CD4-positive, alpha-beta memory T cell (primary cell): ENCODE measurements around the gene IGSF6. TPM values are rescaled to one million over a fixed set of nuclear protein-coding genes. Genes with fewer than 3 reads are reported as not detected.

Experiments used
- CTCF ChIA-PET: fragments of 350-600 bp; sonication (Branson Sonifier 250); formaldehyde crosslinking; loops from one replicate; lab custom pipeline; 2021; ENCODE audit warnings: inconsistent platforms; ENCODE audit not compliant: partially characterized antibody; lab: Charles Lee
- POLR2A ChIA-PET: fragments of 350-600 bp; sonication (Branson Sonifier 250); formaldehyde crosslinking; loops from one replicate; lab custom pipeline; 2021; ENCODE audit not compliant: partially characterized antibody; lab: Charles Lee
- DNase-seq, 5 donors: peaks; one replicate each; pipeline versions ENCODE4 v3.0.0 to v3.0.0-alpha.2; 2020 to 2022; ENCODE audit warnings: mixed read lengths in 1 of 5
- H3K27ac ChIP-seq: one replicate; pipeline ENCODE4 v1.7.0; 2013; ENCODE audit warnings: low read depth, low read length
- H3K27me3 ChIP-seq: 2 replicates; pipeline ENCODE4 v1.7.0; 2013; ENCODE audit warnings: mild to moderate bottlenecking, low read length, moderate library complexity; ENCODE audit not compliant: insufficient read depth
- H3K36me3 ChIP-seq: 2 replicates; pipeline ENCODE4 v1.7.0; 2013; ENCODE audit warnings: mild to moderate bottlenecking, low read length, moderate library complexity; ENCODE audit not compliant: insufficient read depth
- H3K4me1 ChIP-seq: 2 replicates; pipeline ENCODE4 v1.7.0; 2013; ENCODE audit warnings: mild to moderate bottlenecking, low read length, moderate library complexity; ENCODE audit not compliant: insufficient read depth
- H3K4me3 ChIP-seq, 2 donors: one replicate each; pipeline ENCODE4 v1.7.0; 2013; ENCODE audit warnings: low read length in 2 of 2, mild to moderate bottlenecking in 1 of 2
- H3K9me3 ChIP-seq, 2 donors: one replicate each; pipeline ENCODE4 v1.7.0; 2013; ENCODE audit warnings: low read length in 2 of 2, control low read depth in 1 of 2; ENCODE audit not compliant: control insufficient read depth in 1 of 2
- H3K27ac Mint-ChIP-seq, 7 donors: one replicate each; pipeline ENCODE4 v1.8.0; 2020 to 2021; ENCODE audit warnings: mixed read lengths in 7 of 7, mild to moderate bottlenecking in 6 of 7, inconsistent platforms in 3 of 7, moderate library complexity in 3 of 7
- H3K27me3 Mint-ChIP-seq, 2 donors: one replicate each; pipeline ENCODE4 v1.8.0; 2020 to 2021; ENCODE audit warnings: mixed read lengths in 2 of 2
- H3K36me3 Mint-ChIP-seq, 2 donors: one replicate each; pipeline ENCODE4 v1.8.0; 2020 to 2021; ENCODE audit warnings: mixed read lengths in 2 of 2, inconsistent platforms in 1 of 2, mild to moderate bottlenecking in 1 of 2
- H3K4me1 Mint-ChIP-seq, 4 donors: one replicate each; pipeline ENCODE4 v1.8.0; 2020 to 2021; ENCODE audit warnings: mixed read lengths in 4 of 4, mild to moderate bottlenecking in 1 of 4
- H3K4me3 Mint-ChIP-seq, 8 donors: one replicate each; pipeline ENCODE4 v1.8.0; 2020 to 2021; ENCODE audit warnings: mixed read lengths in 8 of 8, mild to moderate bottlenecking in 7 of 8, moderate library complexity in 6 of 8, inconsistent platforms in 3 of 8
- H3K9me3 Mint-ChIP-seq, 8 donors: one replicate each; pipeline ENCODE4 v1.8.0; 2020 to 2021; ENCODE audit warnings: mixed read lengths in 8 of 8, mild to moderate bottlenecking in 5 of 8, inconsistent platforms in 3 of 8, moderate library complexity in 1 of 8
- intact Hi-C: fragments of 100-400 bp; cut with micrococcal nuclease; formaldehyde crosslinking; loops from one replicate; pipeline ENCODE4 v1.15.1; 2023
- polyA plus RNA-seq, 2 donors: library from polyadenylated mRNA; unstranded; fragments of 300-500 nt; fragmentation: Illumina TruSeq; gene quantifications; one replicate each; pipeline ENCODE4 v1.2.3, GENCODE V29; 2021
- total RNA-seq, 2 experiments: library from RNA; stranded (reverse); gene quantifications; one replicate each; pipeline ENCODE4 v1.2.3, GENCODE V29; 2021

The IGSF6 gene
- total and polyA plus RNA-seq, 4 experiments from 2014 or later: 0.13 to 5.1 (median 2.1) TPM

DNA sequence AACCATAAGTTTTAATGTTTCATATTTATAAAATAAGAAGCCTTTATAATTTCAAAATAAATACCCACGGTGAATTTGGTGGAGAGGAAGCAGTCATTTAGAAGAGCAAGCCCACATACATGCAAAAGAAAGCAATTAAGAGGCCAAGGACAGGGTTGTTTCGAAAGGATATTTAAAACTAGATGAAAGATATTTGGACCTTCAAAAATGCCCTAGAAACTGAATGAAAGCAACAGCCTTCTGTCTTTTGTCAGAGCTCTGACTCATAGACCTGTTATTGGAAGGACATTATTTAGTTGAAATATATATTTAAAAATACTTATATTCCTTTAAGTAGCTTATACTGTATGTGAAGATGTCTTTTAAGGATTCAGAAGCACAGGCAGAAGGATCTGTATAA is 61.6 kb downstream of the IGSF6 start:
- intact Hi-C loops: no loop called here
- ChIA-PET POLR2A (no interaction called here), CTCF (interaction anchor here (1.0 to 1.6 kb wide), 8 partner anchors 10 to 66 kb away, joined by 3 to 5 read pairs (median 4); no protein-coding TSS in a partner anchor)
- Histone ChIP-seq H3K27me3 (no peaks in the 10 kb centered on the region), H3K4me3 (no peak overlapping the region), H3K4me1 (no peaks in the 10 kb centered on the region), H3K36me3 (no peaks in the 10 kb centered on the region), H3K27ac (no peak overlapping the region), H3K9me3 (no peaks in the 10 kb centered on the region)
- no peak for DNase-seq
- Mint-ChIP-seq H3K9me3 (no peaks in the 10 kb centered on the region), H3K36me3 (no peaks in the 10 kb centered on the region), H3K27ac (no peak overlapping the region), H3K27me3 (peaks cover 0 to 1% of the 10 kb centered on the region in 2 donors), H3K4me3 (no peak overlapping the region), H3K4me1 (no peaks in the 10 kb centered on the region)

GRCh38 chr16:21590287-21590686 is 62.1 kb downstream of the IGSF6 start:
- POLR2A ChIA-PET: interaction anchor here (0.7 to 1.3 kb wide), 2 partner anchors 8 to 52 kb away, joined by 3 to 4 read pairs; no protein-coding TSS in a partner anchor
- Histone ChIP-seq H3K4me3 (no peak overlapping the region), H3K27me3 (no peaks in the 10 kb centered on the region), H3K9me3 (no peaks in the 10 kb centered on the region), H3K36me3 (no peaks in the 10 kb centered on the region), H3K27ac (no peak overlapping the region), H3K4me1 (no peaks in the 10 kb centered on the region)
- H3K4me1 Mint-ChIP-seq: no peaks in the 10 kb centered on the region
- no peak overlapping the region for H3K27ac Mint-ChIP-seq
- H3K4me3 Mint-ChIP-seq: no peak overlapping the region
- no peaks in the 10 kb centered on the region for H3K36me3 Mint-ChIP-seq
- intact Hi-C loops: no loop called here
- no peaks in the 10 kb centered on the region for H3K9me3 Mint-ChIP-seq
- DNase-seq: no peak
- CTCF ChIA-PET: interaction anchor here (1.0 to 1.6 kb wide), 9 partner anchors 10 to 118 kb away, joined by 3 to 14 read pairs (median 4); no protein-coding TSS in a partner anchor
- peaks cover 0 to 1% of the 10 kb centered on the region in 2 donors for H3K27me3 Mint-ChIP-seq

GRCh38 chr16:21589551-21589950 is 62.9 kb downstream of the IGSF6 start:
- H3K9me3 ChIP-seq: no peaks in the 10 kb centered on the region
- Mint-ChIP-seq H3K27ac (no peak overlapping the region), H3K27me3 (peaks cover 0 to 1% of the 10 kb centered on the region in 2 donors), H3K4me1 (no peaks in the 10 kb centered on the region), H3K4me3 (no peak overlapping the region), H3K9me3 (no peaks in the 10 kb centered on the region), H3K36me3 (no peaks in the 10 kb centered on the region)
- intact Hi-C loops: no loop called here
- H3K4me1 ChIP-seq: no peaks in the 10 kb centered on the region
- H3K36me3 ChIP-seq: no peaks in the 10 kb centered on the region
- no peaks in the 10 kb centered on the region for H3K27me3 ChIP-seq
- ChIA-PET CTCF (interaction anchor here (1.0 to 1.5 kb wide), 5 partner anchors 9 to 119 kb away, joined by 4 to 14 read pairs (median 5); no protein-coding TSS in a partner anchor), POLR2A (interaction anchor here (0.7 to 1.3 kb wide), 2 partner anchors 9 to 53 kb away, joined by 3 to 4 read pairs; no protein-coding TSS in a partner anchor)
- H3K27ac ChIP-seq: no peak overlapping the region
- no peak overlapping the region for H3K4me3 ChIP-seq
- no peak for DNase-seq

Other genes with a start within 250 kb of the IGSF6 start
- 10 to 100 TPM; 71.1 to 92.8 TPM for gene METTL9, start 53.0 kb downstream of the IGSF6 start, total RNA-seq
- 100 to 1,000 TPM; 122 to 175 TPM for gene METTL9, start 53.0 kb downstream of the IGSF6 start, polyA plus RNA-seq
- gene OTOA, start 11.4 kb upstream of the IGSF6 start, total RNA-seq: under 1 TPM; 0.11 to 0.17 TPM
- not detected for gene OTOA, start 11.4 kb upstream of the IGSF6 start, polyA plus RNA-seq
- 100 to 1,000 TPM; 216 to 271 TPM for gene NPIPB4, start 205.1 kb upstream of the IGSF6 start, total RNA-seq
- gene NPIPB4, start 205.1 kb upstream of the IGSF6 start, polyA plus RNA-seq: 10 to 100 TPM in 1 of 2 donors, 1 to 10 TPM in 1; 1.8 to 17.0 TPM